G401.6 (cell line): ENCODE data around the gene KCNN3.

Experiments used
- FAIRE-seq: peaks from 2 replicates; lab custom pipeline; 2012; peaks lifted over from hg19 to GRCh38; lab: Jason Lieb, UNC

The KCNN3 gene

DNA sequence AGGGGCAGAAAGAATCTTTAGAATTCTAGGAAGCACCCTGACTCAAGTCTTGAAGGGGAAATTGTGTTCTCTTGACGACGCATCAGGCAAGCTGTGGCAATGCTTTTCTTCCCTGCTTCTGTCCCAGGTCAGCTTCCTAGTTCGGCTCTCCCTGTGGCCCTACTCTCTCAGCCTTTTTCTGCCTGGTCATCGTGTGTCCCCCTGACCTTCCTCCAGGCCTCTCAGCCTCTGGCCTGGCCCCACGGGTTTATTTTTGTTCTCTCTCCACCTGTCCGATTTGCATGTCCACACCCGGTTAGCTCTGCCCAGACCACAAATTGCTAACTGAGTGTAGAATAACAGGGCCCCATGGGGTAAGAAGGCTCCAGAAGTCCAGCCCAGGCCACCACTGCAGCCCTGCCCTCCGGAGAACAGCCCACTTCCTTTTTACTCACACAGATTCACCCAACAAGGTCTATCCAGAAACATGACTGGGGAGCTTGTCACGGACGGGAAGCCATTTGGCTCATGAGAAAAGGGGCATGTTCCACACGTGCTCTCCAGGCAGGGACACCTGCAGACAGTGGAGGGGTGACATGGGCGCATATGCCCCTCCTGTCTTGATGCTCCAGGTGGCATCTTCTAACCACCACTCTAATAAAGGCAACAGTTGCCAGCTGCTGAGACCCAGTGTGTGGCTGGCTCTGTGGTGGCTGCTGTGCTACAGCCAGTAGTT lies 9.8 kb downstream of the KCNN3 start:
- no peak for FAIRE-seq

DNA sequence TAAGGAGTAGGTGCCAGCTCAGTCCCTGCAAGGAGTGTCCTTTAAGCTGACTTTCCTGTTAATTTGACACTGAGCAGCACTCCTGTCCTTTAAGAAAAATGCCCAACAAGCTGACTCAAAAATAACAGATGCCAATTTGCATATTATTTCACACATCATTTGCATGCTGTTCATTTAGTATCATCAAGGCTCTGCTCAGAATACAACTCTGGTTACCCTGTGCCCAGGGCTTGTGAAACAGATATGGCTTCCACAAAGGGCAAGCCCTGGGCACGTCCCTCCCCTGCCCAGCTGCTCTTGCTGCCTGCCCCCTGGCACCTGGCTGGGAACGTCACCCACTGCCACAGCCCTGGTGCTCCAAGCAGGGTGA lies 10.3 kb downstream of the KCNN3 start:
- FAIRE-seq = no peak

DNA sequence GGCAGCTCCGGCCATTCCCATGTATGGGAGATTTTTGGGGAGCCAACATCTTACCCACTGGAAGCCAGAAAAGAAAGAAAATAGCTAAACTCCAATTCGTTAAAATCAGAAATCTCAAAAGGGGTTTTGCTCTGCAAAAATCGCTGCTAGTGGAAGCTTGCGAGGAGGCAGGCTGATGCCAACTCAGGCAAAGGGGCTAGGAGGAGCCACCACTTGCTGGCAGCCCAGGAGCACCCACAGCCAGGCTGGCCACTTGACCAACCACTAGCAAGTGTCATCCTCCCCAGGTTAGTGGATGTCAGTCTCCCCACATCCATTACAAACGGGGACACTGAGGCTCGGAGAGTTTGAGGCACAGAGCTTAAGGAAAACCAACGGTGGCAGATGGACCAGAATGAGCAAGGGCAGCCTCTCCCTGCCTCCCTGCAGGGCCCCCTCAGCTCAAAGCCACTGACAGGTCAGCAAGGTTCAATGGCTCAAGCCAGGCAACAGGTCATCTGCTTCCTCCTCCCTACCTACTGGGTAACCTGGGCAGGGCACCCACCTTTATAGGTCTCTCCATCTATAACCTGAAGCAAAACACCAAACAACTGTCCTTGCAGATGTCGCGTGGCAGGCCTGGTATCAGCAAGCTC lies 10.8 kb downstream of the KCNN3 start:
- no peak for FAIRE-seq

DNA sequence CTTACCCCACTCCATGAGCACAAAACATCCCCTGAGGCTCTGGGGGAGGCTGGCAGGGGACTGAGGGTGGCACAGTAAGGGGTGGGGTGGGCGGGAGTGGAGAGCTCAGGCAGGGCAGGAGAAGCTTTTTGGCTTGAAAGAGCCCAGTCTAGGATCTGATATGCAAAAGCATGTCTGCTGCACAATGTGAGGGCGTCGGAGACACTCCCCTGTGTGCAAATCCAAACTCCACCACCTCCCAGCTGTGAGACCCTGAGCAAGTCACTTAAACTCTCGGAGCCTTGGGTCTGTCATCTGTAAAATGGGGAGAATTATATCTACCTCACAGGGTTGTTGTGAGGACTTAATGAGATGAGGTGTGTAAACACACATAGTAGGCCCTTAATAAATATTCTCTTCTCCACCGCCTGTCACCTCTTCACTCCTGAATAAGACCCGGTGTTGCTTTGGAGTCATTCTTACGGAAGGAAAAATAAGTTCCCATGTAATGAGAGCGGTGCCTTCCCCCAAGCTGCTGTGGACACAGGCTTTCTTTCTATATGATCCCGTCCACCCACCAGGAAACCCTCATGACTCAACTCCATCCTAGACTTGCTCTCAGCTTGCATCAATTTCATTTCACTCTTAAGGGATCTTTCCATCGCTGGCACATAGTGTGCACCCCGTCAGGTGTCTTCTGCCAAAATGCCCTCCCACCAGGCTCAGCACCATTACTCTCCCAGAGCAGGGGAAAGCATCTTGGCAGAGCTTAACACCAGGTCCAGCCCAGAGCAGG lies 12.5 kb downstream of the KCNN3 start:
- FAIRE-seq = no peak

DNA sequence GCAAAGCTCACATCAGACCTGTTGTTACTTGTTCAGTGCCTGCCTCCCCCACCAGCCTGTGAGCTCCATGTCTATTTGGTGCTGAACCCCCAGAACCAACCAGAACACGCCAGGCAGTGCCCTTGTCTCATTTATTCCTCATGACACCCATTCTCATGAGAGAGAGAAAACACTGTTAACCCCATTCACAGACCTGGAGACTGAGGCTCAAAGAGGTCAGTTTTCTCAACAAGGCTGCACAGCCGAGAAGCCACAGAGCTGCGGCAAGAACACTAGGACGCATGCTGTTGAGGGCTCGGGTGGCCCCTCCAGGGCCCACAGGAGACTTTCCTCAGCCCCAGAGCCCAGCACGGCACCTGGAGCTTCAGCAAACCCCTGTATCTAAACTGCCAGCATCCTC lies 13.1 kb downstream of the KCNN3 start:
- no peak for FAIRE-seq

DNA sequence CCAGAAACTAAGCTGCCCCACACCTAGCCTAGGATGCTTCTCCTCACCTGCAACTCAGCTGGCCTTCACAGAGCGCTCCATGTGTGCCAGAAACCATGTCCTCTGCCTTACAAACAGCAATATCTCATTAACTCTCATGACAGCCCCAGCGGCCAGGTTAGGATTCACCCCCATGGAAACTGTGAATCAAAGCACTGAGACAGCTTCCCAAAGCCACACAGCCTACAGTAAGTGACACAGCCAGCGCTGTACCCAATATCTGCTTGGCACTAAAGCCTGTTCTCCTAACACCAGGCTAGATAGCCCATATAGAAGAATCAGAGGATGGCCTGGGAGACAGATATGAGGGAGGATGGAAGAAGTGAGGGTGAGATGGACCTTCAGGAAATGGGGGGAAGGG lies 13.5 kb downstream of the KCNN3 start:
- FAIRE-seq = no peak

DNA sequence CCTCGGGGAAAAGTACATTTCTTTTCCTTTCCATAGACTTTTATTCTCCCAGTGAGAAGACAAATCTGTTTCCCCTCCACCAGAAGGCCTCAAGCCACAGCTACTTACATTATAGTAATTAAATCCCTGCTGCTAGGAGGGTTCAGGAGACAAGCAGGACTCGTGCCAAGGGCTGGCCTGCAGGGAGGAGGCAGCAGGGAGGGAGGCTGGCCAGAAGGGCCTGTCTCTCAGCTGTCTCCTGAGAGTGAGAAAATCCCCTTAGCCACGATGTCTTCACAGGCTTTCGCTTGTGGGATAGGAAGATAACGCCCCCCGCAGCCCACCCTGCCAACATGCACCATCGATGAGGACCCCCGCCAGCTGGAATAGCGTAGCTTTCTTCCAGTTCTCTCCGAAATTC lies 14.0 kb downstream of the KCNN3 start:
- no peak for FAIRE-seq

DNA sequence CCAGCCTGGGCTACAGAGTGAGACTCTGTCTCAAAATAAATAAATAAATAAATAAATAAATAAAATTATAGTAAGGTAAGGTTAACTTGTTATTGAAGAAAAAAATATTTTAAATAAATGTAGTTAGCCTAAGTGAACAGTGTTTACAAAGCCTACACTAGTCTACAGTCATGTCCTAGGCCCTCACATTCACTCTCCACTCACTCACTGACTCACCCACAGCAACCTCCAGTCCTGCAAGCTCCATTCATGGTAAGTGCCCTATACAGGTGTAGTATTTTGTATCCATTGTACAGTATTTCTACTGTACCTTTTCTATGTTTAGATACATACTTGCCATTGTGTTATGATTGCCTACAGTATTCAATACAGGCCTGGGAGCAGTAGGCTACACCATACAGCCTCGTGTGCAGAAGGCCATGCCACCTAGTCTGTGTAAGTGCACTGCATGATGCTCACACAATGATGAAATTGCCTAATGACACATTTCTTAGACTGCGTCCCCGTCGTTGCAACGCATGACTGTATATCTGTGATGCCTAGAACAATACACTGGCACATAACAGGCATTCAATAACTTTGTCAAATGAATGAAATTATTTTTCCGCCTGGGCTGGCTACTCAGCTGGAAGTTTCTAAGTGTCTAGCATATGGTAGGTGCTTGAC lies 14.8 kb downstream of the KCNN3 start:
- FAIRE-seq = no peak

DNA sequence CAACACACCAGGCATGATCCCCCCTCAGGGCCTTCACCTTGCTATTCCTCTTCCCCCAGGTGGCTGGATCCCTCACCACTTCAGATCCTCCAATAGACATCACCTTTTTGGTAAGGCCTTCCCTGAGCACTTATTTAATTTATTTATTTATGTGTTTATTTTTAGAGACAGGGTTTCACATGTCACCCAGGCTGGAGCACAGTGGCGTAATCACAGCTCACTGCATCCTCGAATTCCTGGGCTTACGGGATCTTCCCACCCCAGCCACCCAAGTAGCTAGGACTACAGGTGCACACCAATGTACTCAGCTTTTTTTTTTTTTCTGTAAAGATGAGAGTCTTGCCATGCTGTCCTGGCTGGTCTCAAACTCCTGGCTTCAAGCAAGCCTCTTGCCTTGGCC lies 17.2 kb downstream of the KCNN3 start:
- no peak for FAIRE-seq

DNA sequence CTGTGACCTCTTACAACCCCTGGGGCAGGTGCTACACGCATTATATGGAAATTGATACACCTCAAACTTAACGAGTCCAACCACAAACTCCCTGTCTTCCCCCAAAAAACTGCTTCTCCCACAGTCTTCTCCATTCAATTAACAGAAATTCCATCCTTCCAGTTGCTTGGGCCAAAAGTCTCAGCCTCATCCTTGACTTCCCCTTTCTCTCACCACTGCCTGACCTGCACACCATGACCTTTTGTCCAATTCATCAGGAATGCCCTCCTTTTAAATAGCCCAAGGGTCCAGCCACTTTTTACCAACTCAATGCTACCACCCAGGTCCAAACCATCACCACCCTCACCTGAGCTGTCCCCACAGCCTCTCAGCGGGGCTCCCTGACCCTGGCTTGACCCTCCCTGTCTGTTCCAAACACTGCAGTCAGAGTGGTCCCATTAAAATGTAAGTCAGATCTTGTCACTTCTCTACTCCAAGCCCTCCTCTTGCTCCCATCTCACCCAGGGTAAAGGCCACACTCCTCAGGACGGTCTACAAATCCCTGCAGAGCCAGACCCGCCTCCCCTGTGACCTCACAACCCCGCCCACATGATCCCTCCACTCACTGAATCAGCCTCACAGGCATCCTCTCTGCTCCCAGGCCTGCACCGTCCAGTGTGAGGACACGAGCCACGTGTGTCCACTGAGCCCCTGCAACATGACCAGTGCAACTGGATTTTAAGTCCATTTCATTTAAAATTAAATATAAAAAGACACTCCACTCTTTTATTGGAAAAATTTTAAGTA lies 18.5 kb downstream of the KCNN3 start:
- no peak for FAIRE-seq

DNA sequence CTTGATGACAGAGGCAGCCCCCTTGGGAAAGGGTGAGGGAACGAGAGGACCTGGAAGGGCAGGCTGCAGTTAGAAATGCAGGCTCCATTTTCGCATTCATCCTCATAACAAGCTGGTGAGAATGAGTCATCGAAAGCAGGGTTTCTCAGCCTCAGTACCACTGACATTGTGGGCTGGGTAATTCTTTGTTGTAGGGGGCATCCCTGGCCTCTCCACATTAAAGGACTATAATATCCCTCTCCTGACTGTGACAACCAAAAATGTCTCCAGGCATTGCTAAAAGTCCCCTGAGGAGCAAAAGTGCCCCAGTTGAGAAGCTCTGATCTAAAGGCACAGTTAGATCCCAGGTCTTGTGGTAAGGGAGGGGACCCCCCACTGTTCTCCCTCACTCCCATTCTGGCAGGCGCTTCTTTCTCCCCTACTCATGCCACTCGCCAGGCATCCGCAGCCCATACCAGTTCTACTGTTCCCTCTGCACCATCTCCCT lies 20.4 kb downstream of the KCNN3 start:
- no peak for FAIRE-seq

DNA sequence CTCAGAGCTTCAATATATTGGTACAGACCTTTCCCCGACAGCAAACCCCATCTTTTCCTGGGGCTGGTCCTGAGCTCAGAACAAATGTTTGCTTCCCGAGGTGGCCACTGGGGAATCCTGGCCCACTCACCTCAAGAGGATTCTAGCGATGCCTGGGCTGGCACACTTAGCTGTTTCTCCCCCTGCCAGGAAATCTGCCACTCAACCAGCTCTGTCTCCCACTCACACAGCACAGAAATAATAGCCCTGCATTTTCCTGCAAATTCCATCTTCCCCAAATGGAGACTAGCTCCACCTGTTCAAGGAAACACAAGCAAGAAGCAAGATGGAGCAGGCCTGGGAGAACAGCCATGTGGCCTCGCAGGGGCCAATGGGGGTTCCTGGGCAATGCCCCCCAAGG lies 21.1 kb downstream of the KCNN3 start:
- no peak for FAIRE-seq

DNA sequence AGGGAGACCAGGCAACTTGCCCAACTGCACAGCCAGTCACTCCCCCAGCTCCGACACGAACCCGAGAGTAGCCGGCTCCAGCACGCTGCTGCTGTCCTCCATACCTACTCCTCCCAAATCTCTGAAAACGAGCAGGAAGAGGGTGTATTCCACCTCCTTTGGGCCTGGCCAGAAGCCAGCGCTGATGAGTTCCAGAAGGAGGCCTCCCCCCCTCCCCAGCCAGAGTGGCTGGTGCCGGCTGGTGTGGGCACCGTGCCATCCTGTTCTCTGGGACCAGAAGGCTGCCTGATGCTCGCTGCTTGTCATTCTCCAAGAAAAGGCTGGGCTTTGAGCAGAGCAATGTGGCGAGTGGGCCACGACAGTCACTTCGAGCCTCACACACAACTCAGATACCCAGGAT lies 22.2 kb downstream of the KCNN3 start:
- FAIRE-seq = no peak

DNA sequence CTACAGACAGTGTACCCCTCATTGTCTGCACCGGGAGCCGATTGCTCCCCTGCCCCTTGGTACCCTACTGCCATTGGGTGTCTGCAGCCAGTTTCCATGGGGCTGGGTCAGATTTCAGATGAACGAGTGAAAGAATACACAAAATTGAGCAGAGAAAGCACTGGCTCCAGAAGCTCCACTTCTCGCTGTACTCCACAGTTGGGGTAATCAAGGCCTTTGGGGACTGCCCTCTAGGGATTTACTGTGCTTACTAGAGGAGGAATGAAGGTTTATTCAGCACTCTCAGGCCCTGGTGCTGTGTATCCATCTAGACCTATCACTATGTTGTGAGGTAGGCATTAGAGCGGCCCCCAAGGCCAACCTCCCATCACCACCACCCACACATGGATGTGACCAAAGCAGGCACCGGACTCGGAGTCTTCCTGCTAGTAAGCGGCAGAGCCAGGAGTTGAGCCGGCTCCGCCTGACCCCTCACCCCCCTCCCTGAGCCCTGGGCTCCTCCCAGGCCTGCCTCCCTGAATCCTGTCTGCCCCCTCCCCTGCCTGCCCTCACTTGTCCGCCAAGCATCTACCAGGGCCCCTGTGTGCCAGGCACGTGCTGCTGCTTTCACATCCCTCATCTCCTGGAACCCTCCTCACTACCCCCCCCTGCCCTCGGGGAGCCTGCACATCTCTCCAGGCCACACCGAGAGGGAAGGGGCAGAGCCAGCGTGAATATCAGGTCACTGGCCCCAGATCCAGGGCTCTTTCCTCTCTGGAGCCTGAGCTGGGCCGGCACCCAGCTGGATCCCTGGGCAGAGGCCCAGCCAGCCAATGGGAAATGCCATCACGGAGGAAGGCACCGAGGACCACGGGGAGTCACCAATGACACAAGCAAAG lies 23.3 kb downstream of the KCNN3 start:
- no peak for FAIRE-seq

DNA sequence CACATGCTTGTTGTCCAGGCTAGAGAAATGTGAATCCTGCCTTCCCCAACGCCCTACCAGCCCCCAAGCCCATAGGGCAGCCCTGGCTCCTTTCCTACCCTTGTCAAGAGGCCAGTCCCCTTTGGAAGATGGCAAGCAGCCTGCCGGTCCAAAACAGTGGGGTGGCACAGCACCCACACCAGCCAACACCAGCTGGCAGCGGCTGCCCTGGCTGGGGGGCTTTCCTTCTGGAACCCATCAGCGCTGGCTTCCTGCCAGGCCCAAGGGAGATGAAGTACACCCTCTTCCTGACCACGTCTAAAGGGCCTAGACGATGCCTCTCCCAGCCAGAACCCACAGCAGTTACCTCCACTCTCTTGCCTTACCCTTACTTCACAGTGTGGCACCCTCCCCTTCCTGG lies 24.2 kb downstream of the KCNN3 start:
- no peak for FAIRE-seq

DNA sequence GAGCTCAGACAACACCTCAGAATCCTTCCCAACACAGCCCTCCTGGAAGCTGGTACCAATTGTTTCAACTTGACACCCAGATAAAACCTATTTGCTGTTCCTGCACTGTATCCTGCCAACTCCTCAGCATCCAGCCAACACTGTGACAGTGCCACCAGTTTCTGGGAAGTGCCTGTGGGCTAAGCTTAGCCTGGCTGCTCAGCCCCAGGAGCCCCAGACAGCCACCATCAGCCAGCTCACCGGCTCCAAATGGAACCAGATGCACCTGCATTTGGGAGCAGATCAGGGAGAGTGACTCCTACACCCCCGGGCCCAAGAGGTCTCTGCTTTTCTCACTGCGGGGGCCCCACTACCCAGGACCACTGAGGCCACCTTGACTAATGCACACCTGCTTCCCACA lies 24.9 kb downstream of the KCNN3 start:
- FAIRE-seq = no peak

DNA sequence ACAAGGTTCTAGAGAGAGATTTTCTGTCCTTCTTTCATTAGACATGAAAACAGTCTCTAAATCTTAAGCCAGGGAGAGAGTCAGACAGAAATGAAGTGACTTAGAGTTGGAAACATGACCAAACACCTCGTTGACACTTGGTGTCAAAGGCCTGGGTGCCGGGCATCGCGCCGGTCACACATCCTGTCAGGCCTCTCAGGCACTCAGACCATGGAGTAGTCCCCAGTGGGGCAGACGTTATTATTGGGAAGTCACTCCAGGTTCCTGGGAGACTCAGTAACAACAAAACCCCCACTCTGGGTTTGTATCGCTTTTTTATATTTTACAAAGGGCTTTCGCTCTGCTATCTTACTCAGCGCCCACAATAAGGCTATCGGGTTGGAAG lies 25.8 kb downstream of the KCNN3 start:
- no peak for FAIRE-seq

DNA sequence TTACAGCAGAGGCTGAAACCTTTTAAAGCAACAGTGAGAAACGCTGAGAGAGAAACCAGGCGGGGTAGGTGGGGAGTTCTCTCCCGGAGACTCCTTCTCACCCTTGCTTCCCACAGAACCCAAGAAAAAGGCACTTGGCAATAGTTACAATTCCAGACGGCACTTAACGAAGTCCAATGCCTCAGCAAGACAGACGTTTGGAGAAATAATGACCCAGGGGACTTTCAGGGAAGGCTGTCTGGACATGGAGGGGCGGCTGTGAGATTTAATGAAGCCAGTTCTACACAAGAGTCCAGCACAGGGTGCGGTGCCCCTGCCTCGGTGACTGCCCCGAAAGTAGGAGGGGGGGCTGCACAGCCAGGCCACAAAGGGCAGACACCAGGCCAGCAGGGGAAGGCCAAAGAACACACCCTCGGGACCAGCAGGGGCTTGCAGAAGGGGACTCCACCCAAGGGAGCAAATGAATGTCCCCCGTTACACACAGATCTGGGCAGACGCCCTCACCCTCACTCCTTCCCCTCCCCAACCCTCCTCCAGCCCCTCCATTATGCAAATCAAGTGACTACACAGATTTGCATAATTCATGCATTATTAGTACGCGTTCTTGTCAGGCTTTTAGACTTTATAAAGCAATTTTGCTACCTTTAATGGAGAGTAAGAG lies 26.3 kb downstream of the KCNN3 start:
- FAIRE-seq = no peak

DNA sequence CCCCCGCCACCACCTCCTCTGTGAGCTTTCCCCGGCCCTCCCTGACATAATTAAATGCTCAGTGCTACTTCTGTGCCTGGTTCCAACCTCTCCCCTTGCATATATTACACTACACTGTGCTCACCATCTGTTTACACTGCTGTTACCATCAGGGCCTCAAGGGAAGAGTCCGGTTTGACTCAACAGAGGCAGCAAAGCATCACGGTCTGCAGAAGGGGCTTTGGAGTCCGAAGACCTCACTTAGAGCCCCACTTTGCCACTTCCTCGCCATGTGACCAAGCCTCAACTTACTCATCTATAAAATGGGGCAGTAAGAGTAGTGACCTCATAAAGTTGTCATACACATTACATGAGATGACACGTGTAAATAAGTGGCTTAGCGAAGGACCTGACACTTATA lies 27.4 kb downstream of the KCNN3 start:
- no peak for FAIRE-seq

DNA sequence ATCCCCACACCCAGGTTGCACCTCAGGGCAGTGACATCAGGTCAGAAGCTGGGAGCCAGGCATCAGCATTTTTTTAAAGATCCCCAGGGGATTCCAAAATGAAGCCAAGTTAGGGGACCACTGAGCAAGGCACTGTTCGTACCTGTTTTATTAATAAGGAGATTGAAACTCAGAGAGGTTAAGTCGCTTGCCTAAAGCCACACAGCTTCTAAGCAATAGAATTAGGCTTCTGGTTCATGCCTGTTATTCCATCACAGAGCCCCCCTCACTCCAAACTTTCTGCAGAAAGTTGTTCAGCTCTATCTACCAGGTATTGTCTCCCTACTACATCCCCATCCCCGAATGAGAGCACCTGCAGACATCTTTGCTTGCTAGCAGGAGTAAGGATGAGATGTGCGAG lies 28.7 kb downstream of the KCNN3 start:
- no peak for FAIRE-seq
